Measurements from ENCODE around the gene SLC26A5.

SLC26A5 gene

GRCh38 chr7:103343332-103343731, 102.7 kb downstream of the SLC26A5 start:
- no peak for TF ChIP-seq GATA3 (IDR thresholded peaks at IDR 0.05; ENCODE audit: low read depth, low read length)
- no peak for TF ChIP-seq GATA2 (IDR thresholded peaks at IDR 0.05; ENCODE audit: low read depth, low read length)

- TF ChIP-seq GATA2 (IDR thresholded peaks at IDR 0.05; ENCODE audit: low read depth, low read length) (no peak), GATA3 (IDR thresholded peaks at IDR 0.05; ENCODE audit: low read depth, low read length) (no peak)
These were observed 104.5 kb downstream of the SLC26A5 start for GRCh38 chr7:103341466-103341865.

GRCh38 chr7:103338864-103339263, 107.1 kb downstream of the SLC26A5 start:
- TF ChIP-seq GATA2 (IDR thresholded peaks at IDR 0.05; ENCODE audit: low read depth, low read length): no peak

- no peak for TF ChIP-seq GATA3 (IDR thresholded peaks at IDR 0.05; ENCODE audit: low read depth, low read length)
- no peak for TF ChIP-seq GATA2 (IDR thresholded peaks at IDR 0.05; ENCODE audit: low read depth, low read length)
These were observed 109.2 kb downstream of the SLC26A5 start for GRCh38 chr7:103336761-103337160.

GRCh38 chr7:103325744-103326143, 120.3 kb downstream of the SLC26A5 start:
- TF ChIP-seq GATA3 (IDR thresholded peaks at IDR 0.05; ENCODE audit: low read depth, low read length): no peak
- no peak for TF ChIP-seq GATA2 (IDR thresholded peaks at IDR 0.05; ENCODE audit: low read depth, low read length)

Data from SH-SY5Y (cell line).